WTC11 (cell line): ENCODE data around the gene ZNF646. TPM values are rescaled to one million over a fixed set of nuclear protein-coding genes. Genes with fewer than 3 reads are reported as not detected.

Experiments
- ATAC-seq: fragments of 200-7000 bp; cut with Tn5 transposase; 2 replicates; pipeline ENCODE4 v1.10.0; 2021; ENCODE audit warnings: mild to moderate bottlenecking, moderate library complexity
- CTCF ChIA-PET: fragments of 300-600 bp; sonication (Branson Sonifier 250); formaldehyde crosslinking; loops from one replicate; lab custom pipeline; 2021; ENCODE audit warnings: antibody characterized with exemption; lab: Charles Lee
- POLR2A ChIA-PET: fragments of 350-600 bp; sonication (Branson Sonifier 250); formaldehyde crosslinking; loops from one replicate; lab custom pipeline; 2021; ENCODE audit warnings: antibody characterized with exemption; lab: Charles Lee
- DNase-seq: peaks from one replicate; pipeline ENCODE4 v3.0.0; 2021; ENCODE audit warnings: low spot score
- H3K27ac Mint-ChIP-seq: 2 replicates; pipeline ENCODE4 v1.8.0; 2021; ENCODE audit warnings: mixed read lengths
- H3K27me3 Mint-ChIP-seq: 2 replicates; pipeline ENCODE4 v1.8.0; 2021; ENCODE audit warnings: low read depth, mild to moderate bottlenecking, moderate library complexity, mixed read lengths
- H3K36me3 Mint-ChIP-seq: 2 replicates; pipeline ENCODE4 v1.8.0; 2021; ENCODE audit warnings: mixed read lengths
- H3K4me1 Mint-ChIP-seq: 2 replicates; pipeline ENCODE4 v1.8.0; 2022; ENCODE audit warnings: mixed read lengths
- H3K4me3 Mint-ChIP-seq: 2 replicates; pipeline ENCODE4 v1.8.0; 2021; ENCODE audit warnings: mild to moderate bottlenecking, moderate library complexity, mixed read lengths
- H3K9me3 Mint-ChIP-seq: 2 replicates; pipeline ENCODE4 v1.8.0; 2021; ENCODE audit warnings: mixed read lengths
- AR ChIP-seq: fragments of 250-450 bp; sonication (Bioruptor Pico); IDR thresholded peaks from 2 replicates; pipeline ENCODE4 v1.9.0; 2021; ENCODE audit warnings: mild to moderate bottlenecking
- ARID4B ChIP-seq: sonication (generic); formaldehyde crosslinking; IDR thresholded peaks from 2 replicates; pipeline ENCODE4 v1.8.0; 2023; ENCODE audit warnings: missing genetic modification reagents, mild to moderate bottlenecking, borderline replicate concordance
- ATF1 ChIP-seq: sonication (generic); formaldehyde crosslinking; IDR thresholded peaks from 2 replicates; pipeline ENCODE4 v1.8.1; 2023; ENCODE audit warnings: mild to moderate bottlenecking, moderate library complexity, missing genetic modification reagents
- CREB1 ChIP-seq: sonication (generic); formaldehyde crosslinking; IDR thresholded peaks from 2 replicates; pipeline ENCODE4 v1.8.0; 2023; ENCODE audit warnings: mild to moderate bottlenecking, missing genetic modification reagents
- CTCF ChIP-seq: fragments of 200-600 bp; IDR thresholded peaks from 2 replicates; pipeline ENCODE4 v1.8.0; 2022; ENCODE audit warnings: antibody characterized with exemption
- ETV6 ChIP-seq: sonication (generic); formaldehyde crosslinking; IDR thresholded peaks from 2 replicates; pipeline ENCODE4 v1.8.1; 2022; ENCODE audit warnings: mild to moderate bottlenecking, missing genetic modification reagents
- FOXJ3 ChIP-seq: sonication (generic); formaldehyde crosslinking; IDR thresholded peaks from 2 replicates; pipeline ENCODE4 v1.9.0; 2021; ENCODE audit warnings: missing genetic modification reagents, mild to moderate bottlenecking, borderline replicate concordance
- GABPB1 ChIP-seq: sonication (generic); formaldehyde crosslinking; IDR thresholded peaks from 2 replicates; pipeline ENCODE4 v1.8.1; 2023; ENCODE audit warnings: mild to moderate bottlenecking, missing genetic modification reagents
- GTF2I ChIP-seq: fragments of 250-450 bp; sonication (Bioruptor Pico); conservative IDR thresholded peaks from 2 replicates; pipeline ENCODE4 v1.4.0; 2021; ENCODE audit warnings: mild to moderate bottlenecking
- JAZF1 ChIP-seq: fragments of 250-450 bp; sonication (Bioruptor Pico); IDR thresholded peaks from 2 replicates; pipeline ENCODE4 v1.9.0; 2021; ENCODE audit warnings: moderate library complexity, mild to moderate bottlenecking, inconsistent platforms
- MLX ChIP-seq: sonication (generic); formaldehyde crosslinking; IDR thresholded peaks from 2 replicates; pipeline ENCODE4 v1.8.1; 2023; ENCODE audit warnings: mild to moderate bottlenecking, missing genetic modification reagents, moderate library complexity
- RELA ChIP-seq: sonication (generic); formaldehyde crosslinking; IDR thresholded peaks from 2 replicates; pipeline ENCODE4 v1.8.1; 2022; ENCODE audit warnings: missing genetic modification reagents, mild to moderate bottlenecking, borderline replicate concordance
- SMAD3 ChIP-seq: sonication (generic); formaldehyde crosslinking; IDR thresholded peaks from 2 replicates; pipeline ENCODE4 v1.8.0; 2022; ENCODE audit warnings: missing genetic modification reagents, mild to moderate bottlenecking, borderline replicate concordance
- SMAD4 ChIP-seq: sonication (generic); formaldehyde crosslinking; IDR thresholded peaks from 2 replicates; pipeline ENCODE4 v1.8.0; 2022; ENCODE audit warnings: mild to moderate bottlenecking, missing genetic modification reagents
- SP1 ChIP-seq: sonication (generic); formaldehyde crosslinking; conservative IDR thresholded peaks from 2 replicates; pipeline ENCODE4 v1.8.1; 2022; ENCODE audit warnings: missing genetic modification reagents
- TP53 ChIP-seq: sonication (generic); formaldehyde crosslinking; IDR thresholded peaks from 2 replicates; pipeline ENCODE4 v1.8.1; 2023; ENCODE audit warnings: mild to moderate bottlenecking, missing genetic modification reagents
- ZNF317 ChIP-seq: sonication (generic); formaldehyde crosslinking; IDR thresholded peaks from 2 replicates; pipeline ENCODE4 v1.8.1; 2023; ENCODE audit warnings: low read depth, mild to moderate bottlenecking, moderate library complexity, missing genetic modification reagents, borderline replicate concordance
- total RNA-seq: library from RNA; stranded (reverse); gene quantifications from 3 replicates; pipeline ENCODE4 v1.2.3, GENCODE V29; 2021
- TF ChIP-seq, protein P1 (sequence below): fragments of 250-450 bp; sonication (Bioruptor Pico); conservative IDR thresholded peaks from 2 replicates; pipeline ENCODE4 v1.9.0; 2021; ENCODE audit warnings: mild to moderate bottlenecking
- TF ChIP-seq, protein P2 (sequence below): fragments of 250-450 bp; sonication (Bioruptor Pico); IDR thresholded peaks from 2 replicates; pipeline ENCODE4 v2.1.2; 2022; ENCODE audit warnings: mild to moderate bottlenecking, moderate library complexity

ZNF646 gene
- total RNA-seq, 1 experiment from 2014 or later = 29.3 TPM

GRCh38 chr16:31042866-31043265 lies 31.4 kb upstream of the ZNF646 start:
- no peaks in the 10 kb centered on the region for H3K9me3 Mint-ChIP-seq
- H3K27ac Mint-ChIP-seq = no peak overlapping the region
- CTCF ChIA-PET = interaction anchor here (0.6 to 3.0 kb wide), 34 partner anchors 9 to 434 kb away, joined by 3 to 83 read pairs (median 6); partner anchors contain the start of genes ARMC5, HSD3B7, KAT8 and PRSS8
- no peaks in the 10 kb centered on the region for H3K36me3 Mint-ChIP-seq
- H3K4me3 Mint-ChIP-seq = peak overlapping the region; percentile 57
- peaks cover 5% of the 10 kb centered on the region; the same call in 1 of the 2 replicates for H3K27me3 Mint-ChIP-seq
- TF ChIP-seq SMAD4 (CRISPR knock-in tag) (no peak), FOXJ3 (CRISPR knock-in tag) (no peak), ARID4B (CRISPR knock-in tag) (no peak), ETV6 (CRISPR knock-in tag) (no peak), AR (no peak), ATF1 (CRISPR knock-in tag) (no peak), SP1 (CRISPR knock-in tag) (no peak), SMAD3 (CRISPR knock-in tag) (no peak), TP53 (CRISPR knock-in tag) (no peak), GTF2I (CRISPR knock-in tag) (no peak), JAZF1 (no peak), MLX (CRISPR knock-in tag) (no peak), CTCF (no peak), RELA (no peak), ZNF317 (CRISPR knock-in tag) (no peak), CREB1 (CRISPR knock-in tag) (no peak), GABPB1 (CRISPR knock-in tag) (no peak)
- TF ChIP-seq, protein P1, sequence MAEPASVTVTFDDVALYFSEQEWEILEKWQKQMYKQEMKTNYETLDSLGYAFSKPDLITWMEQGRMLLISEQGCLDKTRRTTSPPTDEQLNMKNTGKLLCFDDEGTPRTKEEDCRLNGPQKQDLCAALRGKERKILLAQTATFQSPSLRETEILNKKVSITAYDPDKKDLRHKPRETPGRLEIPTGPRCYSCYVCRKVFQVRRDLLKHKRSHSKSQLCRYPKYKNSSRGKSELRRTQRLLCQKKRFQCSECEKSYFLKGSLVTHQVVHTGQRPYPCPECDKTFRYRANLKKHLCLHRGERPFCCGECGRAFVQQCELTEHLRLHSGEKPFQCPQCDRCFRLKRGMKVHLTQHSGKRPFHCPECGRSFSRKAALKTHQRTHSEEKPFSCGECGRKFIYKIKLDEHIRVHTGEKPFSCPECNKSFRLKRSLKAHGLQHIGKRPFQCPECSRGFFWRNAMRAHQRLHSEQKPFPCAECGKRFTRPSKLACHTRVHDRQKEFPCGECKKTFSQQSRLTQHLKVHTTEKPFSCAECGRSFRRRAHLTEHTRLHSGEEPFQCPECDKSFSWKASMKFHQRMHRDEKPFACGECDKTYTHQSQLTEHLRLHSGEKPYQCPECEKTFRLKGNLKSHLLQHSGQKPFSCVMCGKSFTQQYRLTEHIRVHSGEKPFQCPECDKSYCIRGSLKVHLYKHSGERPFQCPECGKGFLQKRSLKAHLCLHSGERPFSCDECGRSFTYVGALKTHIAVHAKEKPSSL (CRISPR knock-in tag) = no peak
- TF ChIP-seq, protein P2, sequence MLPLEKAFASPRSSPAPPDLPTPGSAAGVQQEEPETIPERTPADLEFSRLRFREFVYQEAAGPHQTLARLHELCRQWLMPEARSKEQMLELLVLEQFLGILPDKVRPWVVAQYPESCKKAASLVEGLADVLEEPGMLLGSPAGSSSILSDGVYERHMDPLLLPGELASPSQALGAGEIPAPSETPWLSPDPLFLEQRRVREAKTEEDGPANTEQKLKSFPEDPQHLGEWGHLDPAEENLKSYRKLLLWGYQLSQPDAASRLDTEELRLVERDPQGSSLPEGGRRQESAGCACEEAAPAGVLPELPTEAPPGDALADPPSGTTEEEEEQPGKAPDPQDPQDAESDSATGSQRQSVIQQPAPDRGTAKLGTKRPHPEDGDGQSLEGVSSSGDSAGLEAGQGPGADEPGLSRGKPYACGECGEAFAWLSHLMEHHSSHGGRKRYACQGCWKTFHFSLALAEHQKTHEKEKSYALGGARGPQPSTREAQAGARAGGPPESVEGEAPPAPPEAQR (CRISPR knock-in tag) = no peak
- no peak for DNase-seq
- no peak for ATAC-seq
- POLR2A ChIA-PET = interaction anchor here (0.5 to 1.8 kb wide), 7 partner anchors 31 to 403 kb away, joined by 3 to 9 read pairs (median 5); partner anchors contain the start of genes ZNF646 and ZNF668
- peaks cover 5% of the 10 kb centered on the region; the same call in 1 of the 2 replicates for H3K4me1 Mint-ChIP-seq
